Measurements from ENCODE around the gene NSA2.

DNA sequence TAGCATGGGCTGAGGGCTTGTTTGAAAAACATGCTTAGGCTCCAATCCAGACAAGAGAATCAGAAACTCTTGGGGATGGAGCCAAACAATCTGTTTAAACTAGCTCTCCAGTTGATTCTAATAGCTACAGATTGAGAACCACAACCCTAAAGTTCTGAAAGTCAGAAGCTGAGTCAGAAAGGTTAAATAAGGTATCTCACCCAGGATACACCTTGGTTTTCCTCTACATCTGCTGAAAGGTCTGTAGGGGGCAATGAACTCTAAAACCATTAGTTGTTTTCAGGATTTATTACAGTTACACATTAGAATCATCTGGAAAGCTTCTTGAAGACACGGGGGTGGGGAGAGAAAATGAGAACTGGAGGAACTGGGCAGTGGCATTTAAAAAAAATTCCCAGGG is 5.8 kb upstream of the NSA2 start:
- no peak for TF ChIP-seq ZBTB8A (CRISPR knock-in tag; IDR thresholded peaks at IDR 0.05; ENCODE audit: borderline replicate concordance, low read depth)
- no peak for TF ChIP-seq ATF2 (CRISPR knock-in tag; IDR thresholded peaks at IDR 0.05)
- no peak for TF ChIP-seq POLR2A (IDR thresholded peaks at IDR 0.05; ENCODE audit: insufficient read depth in 1 of 2, low read depth in 2 of 2, low read length in 2 of 2)
- no peak for TF ChIP-seq CTCF (CRISPR knock-in tag; IDR thresholded peaks at IDR 0.05)
- no peak for TF ChIP-seq ZBTB38 (CRISPR knock-in tag; IDR thresholded peaks at IDR 0.05)
- TF ChIP-seq CEBPB (IDR thresholded peaks at IDR 0.05; ENCODE audit: borderline replicate concordance, low read depth, low read length): no peak
- TF ChIP-seq FOXM1 (CRISPR knock-in tag; IDR thresholded peaks at IDR 0.05): no peak
